Inflammatory macrophage treated with lipopolysaccharide for 4 hours (primary cell): ENCODE measurements around the gene SLFN12.
A peak's percentile ranks its signal among the peaks of the same experiment; 100 is the strongest.
"Not testable (repeated sequence)": the region's sequence is repeated elsewhere in the genome, so short reads cannot be mapped to it uniquely, and the experiment has no call there.

ENCODE experiments used
- DNase-seq: peaks from one replicate; pipeline ENCODE4 v3.0.0-alpha.2; 2020

The SLFN12 gene

DNA sequence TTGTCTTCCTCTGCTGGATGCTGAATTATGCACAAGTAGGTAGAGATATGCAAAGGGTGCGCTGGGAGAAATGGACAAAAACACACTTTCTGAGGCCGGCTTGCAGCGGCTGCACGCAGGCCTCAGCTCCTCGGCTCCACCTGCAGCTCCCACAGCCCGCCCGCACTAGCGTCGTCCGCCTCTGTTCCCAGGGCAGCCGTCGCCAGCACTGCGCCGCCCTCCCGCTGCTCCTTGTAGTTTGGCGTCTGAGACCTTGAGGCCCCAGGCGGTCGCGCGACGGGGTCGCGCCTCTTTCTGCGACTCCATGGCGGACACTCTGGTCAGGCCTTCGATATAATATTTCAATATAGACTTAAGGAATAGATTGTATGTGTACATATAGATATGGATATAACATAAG lies 24.8 kb downstream of the SLFN12 start:
- no peak for DNase-seq

DNA sequence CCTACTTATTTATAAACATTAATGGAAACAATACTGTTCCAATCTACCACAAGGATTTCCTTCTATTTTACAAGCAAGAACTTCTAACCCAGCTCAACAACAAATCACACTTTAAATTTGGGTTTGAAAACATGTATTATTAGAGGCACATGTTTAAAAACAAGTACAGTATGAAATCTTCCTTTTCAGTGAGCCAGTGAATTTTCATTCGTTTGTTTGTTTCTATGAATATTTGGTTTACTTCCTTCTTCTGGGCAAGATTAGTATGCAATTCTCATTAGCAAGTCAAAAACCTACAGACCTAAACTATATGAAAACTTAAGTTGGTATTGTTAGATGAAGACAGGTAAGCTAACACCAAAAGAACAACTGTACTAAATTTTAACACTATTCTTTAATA lies 25.7 kb downstream of the SLFN12 start:
- DNase-seq, result no peak

GRCh38 chr17:35404360-35404759 lies 27.9 kb downstream of the SLFN12 start:
- peak; percentile 6 for DNase-seq

GRCh38 chr17:35393783-35394182 lies 38.5 kb downstream of the SLFN12 start:
- not testable (repeated sequence) for DNase-seq

DNA sequence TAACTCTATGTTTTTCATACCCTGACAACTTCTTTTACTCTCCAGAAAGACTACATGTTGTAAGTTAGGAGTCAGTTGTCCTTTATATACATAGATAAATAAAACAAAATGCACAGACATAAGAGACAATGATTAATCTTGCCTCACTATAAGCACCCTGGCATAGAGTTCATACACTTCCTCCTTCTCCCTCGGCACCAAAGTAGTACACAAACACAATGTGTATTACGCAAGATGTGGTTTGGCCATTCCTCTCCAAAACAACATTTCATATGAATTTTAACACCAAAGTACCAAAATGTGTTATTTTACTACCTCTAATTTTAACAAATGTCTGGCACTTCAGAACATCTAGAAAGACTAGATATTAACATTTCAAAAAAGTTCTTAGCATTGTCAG lies 41.6 kb downstream of the SLFN12 start:
- peak; percentile 80 for DNase-seq

GRCh38 chr17:35390156-35390555 lies 42.1 kb downstream of the SLFN12 start:
- no peak for DNase-seq

GRCh38 chr17:35387496-35387895 lies 44.8 kb downstream of the SLFN12 start:
- DNase-seq, result no peak

- peak; percentile 61 for DNase-seq
These were observed 54.6 kb downstream of the SLFN12 start for GRCh38 chr17:35377706-35378105.

GRCh38 chr17:35377068-35377467 lies 55.2 kb downstream of the SLFN12 start:
- DNase-seq, result no peak

DNA sequence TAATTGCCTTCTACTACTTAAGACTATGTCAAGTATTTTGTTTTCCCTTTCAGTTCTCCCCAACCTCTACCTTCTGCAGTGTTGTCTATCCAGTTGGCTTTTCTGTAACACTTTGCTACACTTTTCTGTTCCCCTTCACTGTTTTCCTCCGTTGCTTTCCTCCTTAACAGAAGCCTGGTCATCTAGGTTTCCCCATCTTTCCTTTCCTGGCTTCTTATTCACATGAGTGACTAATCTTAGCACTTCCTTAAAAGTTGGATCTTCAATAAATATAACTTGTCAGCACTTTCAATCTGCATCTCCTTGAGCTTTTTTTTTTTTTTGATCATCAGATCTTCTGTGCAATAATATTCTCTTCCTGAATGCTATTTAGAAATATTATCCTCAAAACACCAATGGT lies 56.1 kb downstream of the SLFN12 start:
- peak; percentile 94 for DNase-seq

GRCh38 chr17:35374766-35375344 lies 57.4 kb downstream of the SLFN12 start:
- no peak for DNase-seq

GRCh38 chr17:35373984-35374765 lies 58.1 kb downstream of the SLFN12 start:
- DNase-seq, result peak; percentile 85

- peak; percentile 91 for DNase-seq
These were observed 58.7 kb downstream of the SLFN12 start, which contains the start of gene SLFN11 for GRCh38 chr17:35373534-35373983. Gene SLFN11 (minus strand): TSS chr17:35373621. CDS start chr17:35363807, 9,814 bp downstream.

GRCh38 chr17:35372846-35373533 lies 59.3 kb downstream of the SLFN12 start:
- peak; percentile 28 for DNase-seq

GRCh38 chr17:35371934-35372333 lies 60.4 kb downstream of the SLFN12 start:
- DNase-seq, result no peak

GRCh38 chr17:35368081-35368830 lies 64.0 kb downstream of the SLFN12 start:
- peak; percentile 85 for DNase-seq

GRCh38 chr17:35361027-35361426 lies 71.3 kb downstream of the SLFN12 start:
- no peak for DNase-seq
